HG02840 (cell line): ENCODE measurements around the gene KRT10.
"Not testable (repeated sequence)": the region's sequence is repeated elsewhere in the genome, so short reads cannot be mapped to it uniquely, and the experiment has no call there.

ENCODE experiments used
- ATAC-seq: cut with Tn5 transposase; IDR thresholded peaks from one replicate; pipeline ENCODE4 v1.9.1; 2021; ENCODE audit warnings: mild to moderate bottlenecking, moderate library complexity, moderate number of reproducible peaks; ENCODE audit not compliant: unreplicated experiment, low FRiP score

The KRT10 gene

DNA sequence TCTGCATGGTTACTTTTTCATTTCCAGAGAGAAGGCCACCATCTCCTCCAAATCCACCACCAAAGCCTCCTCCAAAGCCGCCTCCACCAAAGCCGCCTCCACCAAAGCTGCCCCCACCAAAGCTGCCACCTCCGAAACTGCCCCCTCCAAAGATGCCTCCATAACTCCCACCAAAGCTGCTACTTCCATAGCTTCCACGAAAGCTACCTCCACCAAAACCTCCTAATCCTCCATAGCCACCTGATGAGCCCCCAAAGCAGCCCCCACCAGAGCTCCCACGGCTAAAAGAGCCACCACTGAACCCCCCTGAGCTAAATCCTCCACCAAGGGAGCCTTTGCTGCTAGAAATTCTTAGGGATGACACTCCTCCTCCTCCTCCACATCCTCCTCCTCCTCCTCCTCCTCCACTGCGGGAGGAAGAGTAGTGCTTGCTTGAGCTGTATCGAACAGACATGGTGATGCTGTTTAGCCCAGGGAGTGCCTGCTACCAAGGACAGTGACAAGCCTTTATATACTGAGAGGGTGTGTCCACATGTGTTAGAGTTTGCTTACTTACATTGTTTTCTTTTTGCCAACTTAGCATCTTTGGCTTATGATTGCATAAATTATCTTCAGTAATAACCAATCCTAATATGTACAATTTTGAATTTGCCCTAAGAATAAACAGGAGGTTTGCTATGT lies at the start of gene KRT10:
Gene KRT10, minus strand, starts transcription at position 483 of the 681 bp plus-strand sequence. Its CDS starts 29 bp downstream, at position 454.
- ATAC-seq, result no peak

DNA sequence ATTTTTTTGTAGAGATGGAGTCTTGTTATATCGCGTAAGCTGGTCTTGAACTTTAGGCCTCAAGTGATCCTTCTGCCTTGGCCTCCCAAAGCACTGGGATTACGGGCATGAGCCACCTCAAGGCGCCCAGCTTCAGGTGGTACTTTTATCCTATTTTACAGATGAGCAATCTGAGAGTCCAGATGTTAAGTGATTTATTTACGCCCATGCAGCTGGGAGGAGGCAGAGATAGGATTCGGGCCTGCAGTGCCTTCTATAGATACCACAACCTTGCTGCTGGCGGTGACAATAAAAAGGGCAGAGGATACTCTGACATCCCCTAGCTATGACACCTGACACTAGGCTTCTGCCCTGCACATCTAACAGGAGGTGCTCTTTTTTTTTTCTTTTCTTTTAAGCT lies 48.9 kb upstream of the KRT10 start:
- no peak for ATAC-seq

DNA sequence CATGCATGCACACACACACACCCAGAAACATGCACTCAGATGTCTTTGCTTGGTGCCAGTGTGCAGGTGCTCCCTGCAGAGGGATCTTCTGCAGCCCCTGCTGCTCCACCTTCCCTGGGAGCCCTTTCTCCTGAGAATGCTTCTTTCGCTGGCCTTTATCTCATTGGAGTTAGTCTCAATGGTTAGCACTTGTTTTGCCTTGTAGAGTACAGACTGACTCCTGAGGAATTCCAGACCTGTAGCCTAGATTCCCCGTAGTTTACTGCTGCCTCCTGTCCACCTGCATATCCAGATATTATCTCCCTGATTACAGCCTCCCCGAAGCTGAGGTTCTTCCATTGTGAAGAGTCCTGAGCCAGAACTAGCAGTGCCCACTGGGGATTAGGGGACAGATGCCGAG lies 47.7 kb upstream of the KRT10 start:
- ATAC-seq, result no peak

DNA sequence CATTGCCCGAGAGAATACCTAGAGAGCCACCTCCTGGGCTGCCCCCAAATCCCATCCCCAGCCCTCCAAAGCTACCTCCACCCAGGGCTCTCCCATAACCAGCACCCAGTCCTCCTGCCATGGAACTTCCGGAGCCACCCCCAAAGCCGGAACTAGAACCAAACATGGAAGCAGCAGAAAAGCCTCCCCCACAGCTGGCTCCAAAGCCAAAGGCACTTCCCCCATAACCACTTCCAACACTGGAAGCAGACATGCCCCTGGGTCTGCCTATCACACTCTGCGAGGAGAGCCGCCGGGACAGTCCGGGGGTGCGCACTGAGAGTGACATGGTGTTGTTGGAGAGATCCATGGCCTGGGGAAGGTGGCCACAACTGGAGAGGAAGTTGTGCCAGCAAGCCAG lies 44.4 kb upstream of the KRT10 start, which contains the start of gene KRT12:
Gene KRT12, minus strand, starts transcription at position 386 of the 400 bp plus-strand sequence. Its CDS starts 37 bp downstream, at position 349.
- ATAC-seq, result no peak

DNA sequence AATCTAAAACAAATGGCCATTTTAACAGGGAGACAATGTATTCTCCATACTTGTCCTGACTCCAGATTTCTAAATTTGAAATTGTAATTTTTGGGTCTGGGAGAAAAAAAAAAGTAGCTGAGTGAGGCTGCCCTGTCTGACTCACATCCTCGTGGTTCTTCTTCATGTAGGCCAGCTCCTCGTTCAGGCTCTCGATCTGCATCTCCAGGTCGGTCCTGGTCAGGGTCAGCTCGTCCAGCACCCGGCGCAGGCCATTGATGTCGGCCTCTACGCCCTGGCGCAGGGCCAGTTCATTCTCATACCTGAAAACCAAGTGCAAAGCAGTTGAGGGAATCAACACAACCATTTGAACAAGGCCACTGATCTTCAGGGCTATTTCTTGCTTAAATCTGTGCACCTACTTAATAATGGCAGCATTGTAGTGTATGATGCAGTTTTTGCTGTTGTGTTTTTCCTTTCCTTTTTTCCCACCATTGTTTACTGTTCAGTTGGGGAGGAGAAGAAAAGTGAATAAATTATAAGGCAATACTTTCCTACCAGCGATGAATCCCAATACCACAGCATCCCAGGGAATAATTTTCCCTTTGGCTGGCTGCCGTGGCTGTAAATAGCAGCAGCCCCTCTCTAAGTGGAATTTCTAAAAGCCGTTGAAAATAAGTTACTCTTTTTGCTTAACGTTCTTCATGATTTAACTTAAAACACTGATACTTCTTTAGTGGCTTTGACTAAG lies 42.4 kb upstream of the KRT10 start:
- ATAC-seq, result no peak

DNA sequence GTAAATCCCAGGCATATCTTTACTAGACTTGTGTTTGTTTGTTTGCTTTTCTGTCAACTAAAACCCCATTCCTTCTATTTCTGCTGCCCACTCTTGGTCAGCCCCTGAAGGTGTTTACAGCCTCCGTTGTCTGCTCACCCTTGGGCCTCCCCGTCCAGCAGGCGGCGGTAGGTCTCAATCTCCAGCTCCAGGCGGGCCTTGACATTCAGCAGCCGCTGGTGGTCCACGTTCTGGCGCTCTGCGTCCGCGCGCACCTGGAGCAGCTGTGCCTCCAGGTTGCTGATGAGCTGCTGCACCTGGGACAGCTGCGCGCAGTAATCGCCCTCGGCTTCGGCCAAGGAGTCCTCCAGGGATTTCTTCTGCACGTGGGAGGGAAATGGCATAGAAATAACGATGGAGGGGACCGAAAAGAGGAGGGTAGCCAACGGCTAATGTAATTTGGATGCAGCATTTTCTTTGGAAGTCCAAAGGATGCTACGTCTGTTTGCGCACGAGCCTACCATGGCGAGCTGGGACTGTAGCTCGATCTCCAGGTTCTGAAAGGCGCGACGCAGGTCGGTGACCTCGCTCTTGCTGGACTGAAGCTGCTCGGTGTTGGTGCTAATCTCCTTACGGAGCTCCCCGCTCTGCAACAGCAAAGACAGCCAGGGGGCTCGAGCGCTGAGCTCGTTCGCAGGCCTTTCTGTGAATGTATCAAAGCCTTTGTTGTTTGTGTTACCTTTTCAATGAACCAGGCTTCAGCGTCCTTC lies 40.7 kb upstream of the KRT10 start:
- ATAC-seq, result no peak

DNA sequence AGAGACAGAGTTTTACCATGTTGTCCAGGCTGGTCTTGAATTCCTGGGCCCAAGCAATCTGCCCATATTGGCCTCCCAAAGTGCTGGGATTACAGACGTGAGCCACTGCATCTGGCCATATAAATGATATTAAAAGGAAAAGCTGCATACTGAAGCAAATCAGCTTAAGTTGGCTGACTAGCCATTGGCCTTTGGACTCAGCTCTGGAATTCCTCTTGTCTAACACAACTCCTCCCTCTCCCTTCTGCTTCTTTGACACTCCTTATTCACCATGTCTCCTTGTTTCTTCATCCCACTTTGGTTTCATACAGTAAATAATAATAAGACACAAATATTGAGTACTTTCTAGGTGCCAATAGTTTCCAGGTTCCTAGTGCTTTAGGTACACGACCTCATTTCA lies 37.1 kb upstream of the KRT10 start:
- ATAC-seq, result no peak

DNA sequence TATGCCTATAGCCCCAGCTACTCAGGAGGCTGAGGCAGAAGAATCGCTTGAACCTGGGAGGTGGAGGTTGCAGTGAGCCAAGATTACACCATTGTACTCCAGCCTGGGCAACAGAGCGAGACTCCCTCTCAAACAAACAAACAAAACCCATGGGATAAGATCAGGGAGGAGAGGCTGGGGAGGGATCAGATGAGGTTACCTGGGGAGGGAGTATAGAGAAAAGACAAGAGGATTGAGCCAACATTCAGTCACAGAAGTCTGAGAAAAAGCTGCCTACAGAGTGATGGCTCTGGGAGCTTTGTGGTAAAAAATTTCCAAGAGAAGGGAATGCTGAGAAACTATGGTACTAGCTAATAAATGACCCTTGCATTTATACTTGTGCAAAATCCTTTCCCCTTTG lies 36.3 kb upstream of the KRT10 start:
- ATAC-seq, result not testable (repeated sequence)

DNA sequence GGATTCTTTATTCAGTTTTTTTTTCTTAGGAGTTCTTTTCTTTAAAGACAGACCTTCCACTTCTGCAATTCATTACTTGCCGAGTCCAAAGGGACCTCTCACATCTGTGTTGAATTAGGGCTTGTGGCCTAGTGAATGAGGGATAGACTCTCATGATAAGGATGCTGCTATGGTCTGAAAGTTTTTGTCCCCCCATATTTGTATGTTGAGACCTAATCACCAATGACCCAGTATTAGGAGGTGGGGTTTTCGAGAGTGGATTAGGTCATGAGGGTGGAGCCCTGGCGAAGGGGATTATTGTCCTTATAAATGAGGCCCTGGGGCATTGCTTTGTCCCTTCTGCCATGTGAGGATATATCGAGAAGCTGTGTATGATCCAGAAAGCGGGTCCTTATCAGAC lies 35.1 kb upstream of the KRT10 start:
- no peak for ATAC-seq

DNA sequence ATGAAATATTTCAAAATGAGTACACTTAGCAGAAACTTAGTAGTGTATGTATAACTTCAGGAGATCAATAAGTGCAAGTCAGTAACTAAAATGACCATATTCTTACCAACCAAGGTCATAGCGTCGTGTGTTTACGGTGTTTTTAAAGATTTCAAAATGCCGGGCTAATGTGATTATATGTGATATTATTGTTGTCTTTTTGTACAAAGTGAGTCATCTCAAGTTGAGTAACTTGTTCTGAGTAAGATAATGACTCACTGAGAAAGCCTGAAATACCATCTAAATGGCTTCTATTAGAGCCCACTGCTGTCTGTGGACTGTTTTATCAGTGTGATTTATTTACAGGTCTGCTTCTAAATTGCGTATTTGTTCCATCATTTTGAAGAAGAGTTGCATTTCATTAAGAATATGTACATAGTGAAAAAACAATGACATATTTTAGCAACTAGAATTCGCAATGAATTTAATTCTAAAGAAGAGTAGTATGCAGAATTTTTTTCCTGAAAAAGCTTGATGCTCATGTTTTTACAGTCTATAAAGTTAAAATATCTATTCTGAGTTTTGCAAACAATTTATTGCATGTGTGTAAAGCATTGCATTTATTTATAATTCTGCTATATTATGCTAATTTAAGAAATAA lies 31.9 kb upstream of the KRT10 start:
- ATAC-seq, result no peak

DNA sequence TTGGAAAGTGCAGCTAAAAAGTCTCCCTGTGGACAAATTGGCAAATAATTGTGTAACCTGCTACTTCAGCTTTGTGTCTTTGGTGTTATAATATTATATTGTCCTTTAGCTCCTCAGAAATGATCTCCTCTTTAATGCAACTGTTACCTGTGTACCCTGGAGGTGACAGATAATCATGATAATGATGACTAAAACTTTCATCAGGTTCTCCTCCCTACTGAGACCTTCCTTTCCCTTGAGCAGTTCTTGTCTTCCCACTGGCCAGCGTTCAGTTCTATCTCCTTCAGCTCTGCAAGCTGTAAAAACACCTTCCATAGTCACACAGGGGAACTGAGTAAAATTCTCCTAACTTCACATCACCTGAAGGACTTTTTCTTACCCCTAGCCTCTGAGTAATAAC lies 29.9 kb upstream of the KRT10 start:
- no peak for ATAC-seq

DNA sequence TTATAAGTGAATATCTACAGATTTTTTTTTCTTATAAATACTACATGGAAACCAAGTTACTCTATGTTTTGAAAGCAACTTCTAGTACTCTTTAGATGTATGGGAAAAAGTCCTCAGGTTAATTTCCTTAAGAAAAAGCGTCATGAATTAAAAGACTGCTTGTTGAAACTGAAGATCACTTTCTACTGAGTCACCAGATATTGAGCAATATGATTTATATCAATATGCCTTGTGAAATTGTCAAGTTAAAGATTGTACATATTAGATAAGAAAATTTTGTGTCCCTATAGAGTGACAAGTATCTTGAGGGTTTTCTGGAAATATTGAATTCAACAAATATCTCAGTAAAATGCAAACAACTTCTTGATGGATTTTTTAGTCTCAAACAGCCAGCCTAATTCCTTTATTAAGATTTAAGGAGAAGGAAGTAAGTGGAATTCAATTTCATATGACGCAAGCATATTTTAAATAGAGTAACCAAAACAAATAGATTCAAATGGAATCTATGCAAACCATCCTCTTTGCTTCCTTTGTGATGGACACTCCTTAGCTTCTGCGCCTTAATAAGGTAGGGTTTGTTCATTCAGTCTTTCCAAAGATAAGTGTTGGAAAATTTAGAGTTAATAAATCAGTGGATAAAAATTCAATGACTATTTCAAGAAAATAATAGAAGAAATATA lies 28.0 kb upstream of the KRT10 start:
- no peak for ATAC-seq

DNA sequence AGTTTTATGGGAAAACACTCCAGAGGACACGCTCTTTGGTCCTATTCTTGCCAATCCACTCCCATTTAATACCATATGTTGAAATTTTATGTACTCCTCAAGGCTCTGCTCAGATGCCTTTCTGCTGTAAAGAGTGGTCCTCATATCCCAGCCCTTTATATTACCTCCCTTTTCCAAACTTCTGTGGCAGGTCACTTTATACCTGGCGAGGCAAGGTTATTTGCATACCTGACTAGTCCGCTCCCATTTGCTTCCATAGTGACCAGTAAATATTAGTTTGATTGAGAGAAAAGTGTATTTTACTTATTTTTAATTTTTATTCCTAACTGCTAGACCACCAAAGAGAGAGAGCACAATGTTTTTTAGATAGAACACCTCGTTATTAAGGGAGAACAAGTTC lies 27.3 kb upstream of the KRT10 start:
- no peak for ATAC-seq

DNA sequence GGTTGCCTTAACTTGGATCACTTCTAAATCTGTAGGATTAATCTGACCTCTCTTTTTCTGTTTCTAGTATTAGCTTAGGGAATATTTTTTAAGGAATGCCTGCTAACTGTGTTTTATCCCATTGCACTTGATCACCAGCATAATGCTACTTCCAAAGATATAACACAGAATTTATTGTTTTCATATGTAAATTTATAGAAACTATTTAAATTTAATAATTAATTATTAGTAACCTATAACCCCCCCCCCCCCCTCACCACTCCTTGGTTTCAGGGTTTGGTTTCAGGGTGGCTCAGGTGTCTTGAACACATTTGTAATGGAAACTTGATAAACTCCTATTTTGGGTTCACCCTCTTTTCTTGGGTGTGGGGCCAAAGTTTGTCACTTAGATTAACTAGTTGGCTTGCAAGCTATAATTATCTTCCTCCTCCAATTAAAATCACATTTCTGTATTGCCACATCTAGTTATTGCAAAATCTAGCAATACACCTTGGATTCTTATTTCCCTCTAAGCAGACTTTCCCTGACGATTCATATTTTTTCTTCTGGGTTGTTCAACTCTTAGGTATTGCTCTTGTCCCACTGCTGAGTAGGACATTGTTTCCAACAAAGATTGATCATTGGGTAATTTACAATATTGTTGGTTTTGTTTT lies 26.3 kb upstream of the KRT10 start:
- ATAC-seq, result no peak

DNA sequence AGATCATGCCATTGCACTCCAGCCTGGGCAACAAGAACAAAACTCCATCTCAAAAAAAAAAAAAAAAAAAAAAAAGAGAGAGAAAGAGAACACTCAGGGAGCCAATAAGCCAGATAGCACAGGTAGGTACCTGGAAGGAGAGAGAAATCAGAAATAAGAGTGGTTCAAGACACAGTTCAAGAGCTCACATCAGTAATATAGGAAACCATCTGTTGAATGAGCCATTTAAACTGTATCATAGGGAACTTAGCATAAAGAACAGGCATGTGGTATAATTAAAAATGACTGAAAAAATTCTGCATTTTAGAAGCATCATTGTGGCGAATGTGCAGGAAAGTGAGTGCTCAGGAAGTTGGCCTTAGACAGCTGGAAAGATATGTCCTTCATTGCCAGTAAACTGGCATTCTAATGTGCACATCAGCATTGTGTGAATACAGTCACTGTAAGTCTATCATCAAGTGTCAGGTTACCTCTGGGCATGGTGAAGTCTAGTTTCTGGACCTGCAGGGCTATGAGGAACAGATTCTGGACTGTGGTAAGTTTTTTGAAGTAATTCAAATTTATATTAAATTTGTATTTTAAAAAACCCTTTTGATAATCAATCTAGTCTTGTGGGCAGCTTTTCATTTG lies 24.2 kb upstream of the KRT10 start:
- ATAC-seq, result no peak

DNA sequence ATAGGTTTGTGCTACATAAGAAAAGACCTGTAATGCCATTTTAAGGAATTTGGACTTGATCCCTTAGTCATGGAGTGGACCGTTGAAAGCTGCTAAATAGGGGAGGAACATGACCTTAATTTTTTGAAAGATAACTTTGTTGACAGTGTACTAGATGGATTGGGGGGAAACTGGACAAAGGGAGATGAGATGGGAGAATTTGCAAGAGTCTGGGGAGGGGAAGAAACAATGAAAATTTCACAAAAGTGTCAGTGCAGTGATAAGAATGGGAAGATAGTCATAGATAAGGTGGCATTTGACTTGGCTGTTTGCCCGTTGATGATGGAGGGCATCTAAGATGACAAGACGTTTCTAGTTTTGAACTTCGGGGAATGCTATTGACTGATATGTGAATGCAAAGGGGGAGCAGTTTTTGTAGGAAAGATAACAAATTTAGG lies 22.3 kb upstream of the KRT10 start:
- ATAC-seq, result no peak

DNA sequence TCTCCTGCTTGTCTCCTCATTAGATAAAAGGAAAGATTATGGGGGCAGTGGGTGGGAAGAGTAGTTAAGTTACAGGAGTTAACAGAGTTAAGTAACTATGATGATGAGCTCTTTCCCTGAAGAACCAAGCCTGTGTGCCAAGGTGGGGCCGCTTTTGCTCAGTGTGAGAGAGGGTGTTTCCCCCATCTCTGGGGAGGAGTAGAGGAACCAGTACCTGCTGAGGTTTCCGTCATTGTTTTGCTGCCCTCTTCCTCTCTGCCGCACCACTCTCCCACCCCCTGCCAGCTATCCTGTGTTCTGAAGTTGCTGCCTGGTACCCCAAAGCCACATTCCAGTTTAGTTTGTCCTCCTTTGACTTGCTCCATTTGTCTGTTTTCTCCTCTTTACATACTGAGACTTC lies 20.8 kb upstream of the KRT10 start:
- no peak for ATAC-seq

DNA sequence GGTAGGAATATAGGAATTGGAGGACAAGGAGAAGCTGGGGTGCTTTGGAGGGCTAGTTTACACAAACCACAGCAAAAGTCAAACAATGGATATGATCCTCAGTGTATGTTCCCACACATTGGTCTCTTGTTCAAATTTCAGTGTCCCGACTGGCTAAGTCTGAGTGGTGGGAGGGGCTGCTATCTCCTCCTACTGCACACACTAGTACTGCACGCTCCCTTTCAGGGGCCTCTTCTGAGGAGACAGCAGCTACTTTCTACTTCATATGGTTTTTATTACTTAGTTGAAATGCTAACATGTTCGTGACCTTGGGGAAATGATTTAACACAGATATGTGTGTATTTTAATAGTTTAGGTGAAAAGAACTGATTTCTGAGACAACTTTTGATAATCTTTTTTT lies 18.8 kb upstream of the KRT10 start:
- no peak for ATAC-seq

DNA sequence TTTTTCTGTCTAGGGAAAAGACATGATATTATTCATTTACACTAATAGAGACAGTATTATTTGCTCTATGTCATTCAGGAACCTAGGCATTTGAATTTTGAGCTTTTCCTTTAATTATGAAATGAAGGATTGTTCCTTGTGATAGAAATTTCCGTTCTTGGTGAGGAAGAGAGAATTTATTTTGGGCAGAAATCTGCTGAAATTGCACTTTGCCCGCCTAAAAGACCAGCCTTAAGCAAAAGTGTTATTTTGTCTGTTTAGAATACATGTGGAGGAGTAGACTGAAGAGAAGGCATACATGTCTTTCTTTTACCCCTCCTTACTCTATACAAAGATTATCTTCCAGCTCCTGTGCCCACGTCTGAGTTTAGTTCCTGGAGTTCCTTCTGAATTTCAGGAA lies 16.8 kb upstream of the KRT10 start:
- no peak for ATAC-seq
